Liver (tissue), 3 donors: Measurements from ENCODE around the gene NOC4L.

Experiments
- CTCF ChIP-seq: fragments of 150-350 bp; IDR thresholded peaks from 2 replicates; pipeline ENCODE4 v1.5.1; 2017; ENCODE audit warnings: improper control_type of control experiment, low read depth, low read length; ENCODE audit not compliant: missing input control
- HNF4A ChIP-seq, 2 donors: conservative IDR thresholded peaks; 2 replicates each; pipeline ENCODE4 v1.6.1; 2016; ENCODE audit warnings: antibody characterized with exemption in 2 of 2, mild to moderate bottlenecking in 2 of 2
- RAD21 ChIP-seq, 2 donors: IDR thresholded peaks; 2 replicates each; pipeline ENCODE4 v1.6.1; 2016; ENCODE audit warnings: antibody characterized with exemption in 2 of 2, mild to moderate bottlenecking in 2 of 2
- RXRA ChIP-seq, 2 donors: IDR thresholded peaks; 2 replicates each; pipeline ENCODE4 v1.6.1; 2017 to 2018; ENCODE audit warnings: antibody characterized with exemption in 2 of 2, mild to moderate bottlenecking in 1 of 2
- donor health status: healthy.
- donor health status: healthy.

GRCh38 chr12:132118876-132119275 is 25.4 kb upstream of the NOC4L start:
- TF ChIP-seq CTCF (no peak), HNF4A (conservative IDR thresholded peaks at IDR 0.05) (no peak), RXRA (IDR thresholded peaks at IDR 0.05) (no peak), RAD21 (IDR thresholded peaks at IDR 0.05) (no peak)
